HG03066 (cell line): ENCODE data around the gene CMSS1.

ENCODE experiments used
- ATAC-seq: cut with Tn5 transposase; IDR thresholded peaks from one replicate; pipeline ENCODE4 v1.9.1; 2021; ENCODE audit warnings: low read depth; ENCODE audit not compliant: unreplicated experiment

The CMSS1 gene

GRCh38 chr3:99976584-99976983 lies 158.9 kb downstream of the CMSS1 start:
- ATAC-seq = no peak

GRCh38 chr3:99978221-99978620 lies 160.6 kb downstream of the CMSS1 start:
- ATAC-seq = no peak

- ATAC-seq = no peak
Measured at GRCh38 chr3:99980606-99981005, 162.9 kb downstream of the CMSS1 start.

GRCh38 chr3:99981138-99981537 lies 163.5 kb downstream of the CMSS1 start:
- ATAC-seq = no peak

GRCh38 chr3:99982650-99983049 lies 165.0 kb downstream of the CMSS1 start:
- no peak for ATAC-seq

- ATAC-seq = no peak
Measured at GRCh38 chr3:99984139-99984538, 166.5 kb downstream of the CMSS1 start.

- ATAC-seq = no peak
Measured at GRCh38 chr3:99984668-99985067, 167.0 kb downstream of the CMSS1 start.

- no peak for ATAC-seq
Measured at GRCh38 chr3:99990179-99990578, 172.5 kb downstream of the CMSS1 start.

GRCh38 chr3:99997293-99997692 lies 179.6 kb downstream of the CMSS1 start:
- no peak for ATAC-seq

GRCh38 chr3:99999536-99999935 lies 181.9 kb downstream of the CMSS1 start:
- ATAC-seq = no peak

- ATAC-seq = no peak
Measured at GRCh38 chr3:100001083-100001482, 183.4 kb downstream of the CMSS1 start.

- no peak for ATAC-seq
Measured at GRCh38 chr3:100001526-100002270, 184.0 kb downstream of the CMSS1 start.

GRCh38 chr3:100002599-100003350 lies 185.1 kb downstream of the CMSS1 start:
- no peak for ATAC-seq

- no peak for ATAC-seq
Measured at GRCh38 chr3:100003609-100004503, 186.2 kb downstream of the CMSS1 start.

- no peak for ATAC-seq
Measured at GRCh38 chr3:100004931-100005330, 187.3 kb downstream of the CMSS1 start.

- no peak for ATAC-seq
Measured at GRCh38 chr3:100005665-100006393, 188.2 kb downstream of the CMSS1 start.

GRCh38 chr3:100006570-100007271 lies 189.1 kb downstream of the CMSS1 start:
- ATAC-seq = no peak

GRCh38 chr3:100007313-100007712 lies 189.7 kb downstream of the CMSS1 start:
- no peak for ATAC-seq

- no peak for ATAC-seq
Measured at GRCh38 chr3:100008081-100008698, 190.5 kb downstream of the CMSS1 start.
